Measurements from ENCODE around the gene SYNGR4.

GRCh38 chr19:48396016-48396823 lies 32.1 kb downstream of the SYNGR4 start:
- TF ChIP-seq CTCF (IDR thresholded peaks at IDR 0.05): no peak
- no peak for TF ChIP-seq POLR2A (IDR thresholded peaks at IDR 0.05)
